ENCODE data around the gene ICAM3.

Gene ICAM3

DNA sequence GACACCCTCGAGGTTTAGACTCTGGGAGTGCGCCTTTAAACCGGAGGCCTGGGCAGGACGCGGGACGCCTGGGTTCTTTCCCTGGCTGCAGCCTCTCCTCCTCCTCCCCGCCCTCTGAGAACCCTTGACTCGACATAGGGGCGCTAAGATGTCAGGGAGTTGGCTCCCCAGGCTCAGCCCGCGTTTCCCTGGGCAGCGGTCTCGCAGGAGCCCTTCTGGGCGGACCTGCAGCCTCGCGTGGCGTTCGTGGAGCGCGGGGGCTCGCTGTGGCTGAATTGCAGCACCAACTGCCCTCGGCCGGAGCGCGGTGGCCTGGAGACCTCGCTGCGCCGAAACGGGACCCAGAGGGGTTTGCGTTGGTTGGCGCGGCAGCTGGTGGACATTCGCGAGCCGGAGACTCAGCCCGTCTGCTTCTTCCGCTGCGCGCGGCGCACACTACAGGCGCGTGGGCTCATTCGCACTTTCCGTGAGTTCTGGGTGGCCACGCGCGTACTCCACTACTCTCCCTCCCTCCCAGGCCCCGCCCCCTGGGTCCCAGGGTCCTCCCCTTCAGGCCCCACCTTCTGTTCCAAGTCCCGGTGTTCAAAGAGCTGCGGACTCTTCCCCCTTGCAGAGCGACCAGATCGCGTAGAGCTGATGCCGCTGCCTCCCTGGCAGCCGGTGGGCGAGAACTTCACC is 48.4 kb downstream of the ICAM3 start:
- no peak for DNase-seq

DNA sequence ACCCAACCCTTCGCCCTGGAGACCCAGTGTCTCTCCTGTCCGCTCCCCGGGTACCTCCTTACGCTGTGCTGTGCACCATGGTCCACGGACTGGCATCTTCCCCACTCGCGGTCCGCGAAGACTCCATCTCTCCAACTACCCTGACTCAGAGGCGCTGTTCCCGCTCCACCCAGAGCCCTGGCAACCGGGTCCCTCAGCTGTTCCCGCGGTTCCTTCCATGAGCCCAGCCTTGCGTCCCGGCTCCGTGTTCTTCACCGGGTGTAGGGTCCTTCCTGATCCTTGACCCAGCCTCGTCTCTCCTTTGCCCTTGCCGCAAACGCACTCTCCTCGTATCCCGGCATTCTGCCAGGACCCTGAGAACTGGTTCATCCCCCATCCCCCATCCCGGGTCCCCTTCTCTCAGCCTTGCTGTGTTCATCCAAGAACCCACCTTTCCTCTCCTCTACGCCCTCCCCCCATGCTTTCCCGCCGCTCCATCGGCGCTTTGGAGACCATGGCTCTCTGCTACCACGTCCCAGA is 49.0 kb downstream of the ICAM3 start:
- DNase-seq = no peak

DNA sequence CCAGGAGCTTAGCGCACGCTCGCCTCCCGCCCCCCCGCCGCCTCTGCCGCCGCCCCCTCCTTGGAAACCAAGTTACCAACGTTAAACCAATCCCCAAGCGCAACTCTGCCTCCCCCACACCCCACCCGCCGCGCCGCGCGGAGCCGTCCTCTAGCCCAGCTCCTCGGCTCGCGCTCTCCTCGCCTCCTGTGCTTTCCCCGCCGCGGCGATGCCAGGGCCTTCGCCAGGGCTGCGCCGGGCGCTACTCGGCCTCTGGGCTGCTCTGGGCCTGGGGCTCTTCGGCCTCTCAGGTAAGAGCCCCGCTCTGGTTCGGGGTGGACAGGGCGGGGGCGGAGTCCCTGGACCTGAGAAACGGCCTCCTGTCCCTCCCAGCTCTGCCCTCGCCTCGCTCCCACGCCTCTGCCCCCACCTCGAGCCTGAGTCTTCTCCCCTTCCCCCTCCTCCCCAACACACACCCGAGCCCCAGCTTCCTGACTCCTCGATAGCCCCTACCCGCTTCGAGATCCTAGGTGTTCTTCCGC is 49.5 kb downstream of the ICAM3 start, which contains the start of gene ICAM5:
ICAM5 (plus strand) TSS at position 117 of the 521 bp plus-strand sequence; CDS start at position 209, 92 bp downstream.
- DNase-seq = no peak

DNA sequence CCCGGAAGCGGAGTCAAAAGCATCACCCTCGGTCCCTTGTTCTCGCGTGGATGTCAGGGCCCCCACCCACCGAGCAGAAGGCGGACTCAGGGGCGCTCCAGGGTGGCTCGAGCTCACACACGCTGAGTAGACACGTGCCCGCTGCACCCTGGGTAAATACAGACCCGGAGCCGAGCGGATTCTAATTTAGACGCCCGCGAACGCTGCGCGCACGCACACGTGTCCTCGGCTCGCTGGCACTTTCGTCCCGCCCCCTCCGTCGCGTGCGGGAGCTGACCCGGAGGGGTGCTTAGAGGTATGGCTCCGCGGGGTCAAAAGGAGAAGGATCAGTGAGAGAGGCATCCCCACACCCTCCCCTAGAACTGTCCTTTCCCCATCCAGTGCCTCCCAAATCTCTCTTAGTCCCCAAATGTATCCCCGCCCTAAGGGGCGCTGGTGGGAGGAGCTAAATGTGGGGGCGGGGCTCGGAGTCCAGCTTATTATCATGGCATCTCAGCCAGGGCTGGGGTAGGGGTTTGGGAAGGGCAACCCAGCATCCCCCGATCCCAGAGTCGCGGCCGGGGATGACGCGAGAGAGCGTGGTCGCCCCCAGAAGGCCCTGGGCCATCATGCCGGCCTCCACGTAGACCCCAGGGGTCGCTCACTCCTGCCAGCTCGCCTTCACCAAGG is 50.1 kb downstream of the ICAM3 start:
- peak; percentile 51 for DNase-seq

DNA sequence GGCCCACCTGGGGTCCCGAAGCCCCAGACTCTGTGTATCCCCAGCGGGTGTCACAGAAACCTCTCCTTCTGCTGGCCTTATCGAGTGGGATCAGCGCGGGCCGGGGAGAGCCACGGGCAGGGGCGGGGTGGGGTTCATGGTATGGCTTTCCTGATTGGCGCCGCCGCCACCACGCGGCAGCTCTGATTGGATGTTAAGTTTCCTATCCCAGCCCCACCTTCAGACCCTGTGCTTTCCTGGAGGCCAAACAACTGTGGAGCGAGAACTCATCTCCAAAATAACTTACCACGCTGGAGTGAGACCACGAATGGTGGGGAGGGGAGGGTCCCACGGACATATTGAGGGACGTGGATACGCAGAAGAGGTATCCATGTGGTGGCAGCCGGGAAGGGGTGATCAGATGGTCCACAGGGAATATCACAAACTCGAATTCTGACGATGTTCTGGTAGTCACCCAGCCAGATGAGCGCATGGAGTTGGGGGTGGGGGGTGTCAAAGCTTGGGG is 50.7 kb downstream of the ICAM3 start:
- peak; percentile 43 for DNase-seq

DNA sequence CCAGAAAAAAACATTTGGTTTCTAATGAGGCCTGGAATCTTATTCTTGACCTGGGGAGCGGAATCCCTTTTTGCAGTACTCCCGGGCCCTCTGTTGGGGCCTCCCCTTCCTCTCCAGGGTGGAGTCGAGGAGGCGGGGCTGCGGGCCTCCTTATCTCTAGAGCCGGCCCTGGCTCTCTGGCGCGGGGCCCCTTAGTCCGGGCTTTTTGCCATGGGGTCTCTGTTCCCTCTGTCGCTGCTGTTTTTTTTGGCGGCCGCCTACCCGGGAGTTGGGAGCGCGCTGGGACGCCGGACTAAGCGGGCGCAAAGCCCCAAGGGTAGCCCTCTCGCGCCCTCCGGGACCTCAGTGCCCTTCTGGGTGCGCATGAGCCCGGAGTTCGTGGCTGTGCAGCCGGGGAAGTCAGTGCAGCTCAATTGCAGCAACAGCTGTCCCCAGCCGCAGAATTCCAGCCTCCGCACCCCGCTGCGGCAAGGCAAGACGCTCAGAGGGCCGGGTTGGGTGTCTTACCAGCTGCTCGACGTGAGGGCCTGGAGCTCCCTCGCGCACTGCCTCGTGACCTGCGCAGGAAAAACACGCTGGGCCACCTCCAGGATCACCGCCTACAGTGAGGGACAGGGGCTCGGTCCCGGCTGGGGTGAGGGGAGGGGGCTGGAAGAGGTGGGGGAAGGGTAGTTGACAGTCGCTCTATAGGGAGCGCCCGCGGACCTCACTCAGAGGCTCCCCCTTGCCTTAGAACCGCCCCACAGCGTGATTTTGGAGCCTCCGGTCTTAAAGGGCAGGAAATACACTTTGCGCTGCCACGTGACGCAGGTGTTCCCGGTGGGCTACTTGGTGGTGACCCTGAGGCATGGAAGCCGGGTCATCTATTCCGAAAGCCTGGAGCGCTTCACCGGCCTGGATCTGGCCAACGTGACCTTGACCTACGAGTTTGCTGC is 52.4 kb downstream of the ICAM3 start, which contains the start of gene ICAM4:
ICAM4 (plus strand) TSS at position 153 of the 935 bp plus-strand sequence; CDS start at position 211, 58 bp downstream.
- DNase-seq = no peak

DNA sequence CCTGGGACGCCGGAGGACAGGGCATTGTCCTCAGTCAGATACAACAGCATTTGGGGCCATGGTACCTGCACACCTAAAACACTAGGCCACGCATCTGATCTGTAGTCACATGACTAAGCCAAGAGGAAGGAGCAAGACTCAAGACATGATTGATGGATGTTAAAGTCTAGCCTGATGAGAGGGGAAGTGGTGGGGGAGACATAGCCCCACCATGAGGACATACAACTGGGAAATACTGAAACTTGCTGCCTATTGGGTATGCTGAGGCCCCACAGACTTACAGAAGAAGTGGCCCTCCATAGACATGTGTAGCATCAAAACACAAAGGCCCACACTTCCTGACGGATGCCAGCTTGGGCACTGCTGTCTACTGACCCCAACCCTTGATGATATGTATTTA is 54.0 kb downstream of the ICAM3 start:
- no peak for DNase-seq

DNA sequence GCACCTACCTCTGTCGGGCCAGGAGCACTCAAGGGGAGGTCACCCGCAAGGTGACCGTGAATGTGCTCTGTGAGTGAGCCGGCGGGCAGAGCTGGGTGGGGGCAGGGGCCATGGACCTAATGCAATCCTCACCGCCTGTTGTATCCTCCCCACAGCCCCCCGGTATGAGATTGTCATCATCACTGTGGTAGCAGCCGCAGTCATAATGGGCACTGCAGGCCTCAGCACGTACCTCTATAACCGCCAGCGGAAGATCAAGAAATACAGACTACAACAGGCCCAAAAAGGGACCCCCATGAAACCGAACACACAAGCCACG is 54.5 kb downstream of the ICAM3 start:
- DNase-seq = no peak

DNA sequence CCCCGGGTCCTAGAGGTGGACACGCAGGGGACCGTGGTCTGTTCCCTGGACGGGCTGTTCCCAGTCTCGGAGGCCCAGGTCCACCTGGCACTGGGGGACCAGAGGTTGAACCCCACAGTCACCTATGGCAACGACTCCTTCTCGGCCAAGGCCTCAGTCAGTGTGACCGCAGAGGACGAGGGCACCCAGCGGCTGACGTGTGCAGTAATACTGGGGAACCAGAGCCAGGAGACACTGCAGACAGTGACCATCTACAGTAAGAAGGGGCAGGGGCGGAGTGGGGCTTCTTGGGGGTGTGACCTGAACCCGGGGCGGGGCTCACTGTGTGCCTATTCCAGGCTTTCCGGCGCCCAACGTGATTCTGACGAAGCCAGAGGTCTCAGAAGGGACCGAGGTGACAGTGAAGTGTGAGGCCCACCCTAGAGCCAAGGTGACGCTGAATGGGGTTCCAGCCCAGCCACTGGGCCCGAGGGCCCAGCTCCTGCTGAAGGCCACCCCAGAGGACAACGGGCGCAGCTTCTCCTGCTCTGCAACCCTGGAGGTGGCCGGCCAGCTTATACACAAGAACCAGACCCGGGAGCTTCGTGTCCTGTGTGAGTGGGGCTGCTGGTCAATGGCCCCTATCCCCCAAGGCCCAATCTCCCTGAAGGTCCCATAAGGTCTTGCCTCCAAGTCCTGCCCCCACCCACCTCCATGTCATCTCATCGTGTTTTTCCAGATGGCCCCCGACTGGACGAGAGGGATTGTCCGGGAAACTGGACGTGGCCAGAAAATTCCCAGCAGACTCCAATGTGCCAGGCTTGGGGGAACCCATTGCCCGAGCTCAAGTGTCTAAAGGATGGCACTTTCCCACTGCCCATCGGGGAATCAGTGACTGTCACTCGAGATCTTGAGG is 55.1 kb downstream of the ICAM3 start:
- no peak for DNase-seq

Data from NCI-H774 (cell line).